GM23338 (cell line): ENCODE measurements around the gene ARID1B. TPM values are rescaled to one million over a fixed set of nuclear protein-coding genes. Genes with fewer than 3 reads are reported as not detected.
A peak's percentile ranks its signal among the peaks of the same experiment; 100 is the strongest.

Experiments used
- ATAC-seq: fragments of 200-7000 bp; cut with Tn5 transposase; 3 replicates; pipeline ENCODE4 v1.9.1; 2020
- DNase-seq: peaks from one replicate; pipeline ENCODE4 v3.0.0-alpha.2; 2015; ENCODE audit warnings: low spot score
- H2AFZ ChIP-seq: fragments of 200-600 bp; sonication (generic); 2 replicates; pipeline ENCODE4 v1.8.0; 2016; ENCODE audit warnings: antibody characterized with exemption, mild to moderate bottlenecking, moderate library complexity
- H3F3A ChIP-seq: fragments of 200-600 bp; sonication (generic); replicated peaks from 2 replicates; pipeline ENCODE4 v1.8.0; 2017; ENCODE audit warnings: antibody characterized with exemption, mixed run types, low read depth
- H3K27ac ChIP-seq: fragments of 200-600 bp; sonication (generic); 2 replicates; pipeline ENCODE4 v1.6.1; 2016; ENCODE audit warnings: low read depth
- H3K27me3 ChIP-seq: fragments of 200-600 bp; sonication (generic); 2 replicates; pipeline ENCODE4 v1.8.0; 2016; ENCODE audit warnings: mild to moderate bottlenecking, mixed run types, moderate library complexity; ENCODE audit not compliant: insufficient read depth
- H3K36me3 ChIP-seq: fragments of 200-600 bp; sonication (generic); 2 replicates; pipeline ENCODE4 v1.8.0; 2016; ENCODE audit warnings: mild to moderate bottlenecking; ENCODE audit not compliant: insufficient read depth
- H3K4me1 ChIP-seq: fragments of 200-600 bp; sonication (generic); 2 replicates; pipeline ENCODE4 v1.8.0; 2016; ENCODE audit warnings: mild to moderate bottlenecking, moderate library complexity; ENCODE audit not compliant: insufficient read depth
- H3K4me2 ChIP-seq: fragments of 200-600 bp; sonication (generic); 2 replicates; pipeline ENCODE4 v1.7.1; 2017; ENCODE audit warnings: mixed run types
- H3K4me3 ChIP-seq: fragments of 200-600 bp; sonication (generic); 2 replicates; pipeline ENCODE4 v1.6.1; 2016; ENCODE audit warnings: mixed run types
- H3K79me2 ChIP-seq: fragments of 200-600 bp; sonication (generic); replicated peaks from 2 replicates; pipeline ENCODE4 v1.8.0; 2017; ENCODE audit warnings: mild to moderate bottlenecking; ENCODE audit not compliant: insufficient read depth
- H3K9me2 ChIP-seq: fragments of 200-600 bp; sonication (generic); 2 replicates; pipeline ENCODE4 v1.8.0; 2017; ENCODE audit not compliant: insufficient read depth
- H4K20me1 ChIP-seq: fragments of 200-600 bp; sonication (generic); replicated peaks from 2 replicates; pipeline ENCODE4 v1.8.0; 2017; ENCODE audit warnings: mild to moderate bottlenecking; ENCODE audit not compliant: insufficient read depth
- H3K27ac Mint-ChIP-seq: 2 replicates; pipeline ENCODE4 v1.8.0; 2020; ENCODE audit warnings: inconsistent platforms, mild to moderate bottlenecking, moderate library complexity, mixed read lengths
- H3K27me3 Mint-ChIP-seq: 3 replicates; pipeline ENCODE4 v1.8.0; 2022; ENCODE audit warnings: low read depth, mild to moderate bottlenecking, moderate library complexity, mixed read lengths, inconsistent platforms; ENCODE audit not compliant: insufficient read depth, poor library complexity
- H3K36me3 Mint-ChIP-seq: 3 replicates; pipeline ENCODE4 v1.8.0; 2021; ENCODE audit warnings: low read depth, mild to moderate bottlenecking, inconsistent platforms, moderate library complexity, mixed read lengths
- H3K4me1 Mint-ChIP-seq: 3 replicates; pipeline ENCODE4 v1.8.0; 2020; ENCODE audit warnings: mild to moderate bottlenecking, inconsistent platforms, mixed read lengths
- H3K4me3 Mint-ChIP-seq: 3 replicates; pipeline ENCODE4 v1.8.0; 2021; ENCODE audit warnings: moderate library complexity, mild to moderate bottlenecking, inconsistent platforms, mixed read lengths
- H3K9me3 Mint-ChIP-seq: 3 replicates; pipeline ENCODE4 v1.8.0; 2020; ENCODE audit warnings: moderate library complexity, mild to moderate bottlenecking, inconsistent platforms, mixed read lengths
- CREB1 ChIP-seq: fragments of 250-450 bp; sonication (Bioruptor Pico); IDR thresholded peaks from 2 replicates; pipeline ENCODE4 v1.5.0; 2020; ENCODE audit warnings: low read depth, mild to moderate bottlenecking, moderate library complexity
- EZH2phosphoT487 ChIP-seq: fragments of 200-600 bp; sonication (generic); IDR thresholded peaks from one replicate; pipeline ENCODE4 v1.8.1; 2018; ENCODE audit warnings: antibody characterized with exemption; ENCODE audit not compliant: unreplicated experiment
- JUNB ChIP-seq: IDR thresholded peaks from one replicate; pipeline ENCODE4 v1.6.1; 2016; ENCODE audit warnings: antibody characterized with exemption; ENCODE audit not compliant: unreplicated experiment
- REST ChIP-seq: IDR thresholded peaks from one replicate; pipeline ENCODE4 v1.6.1; 2018; ENCODE audit warnings: antibody characterized with exemption; ENCODE audit not compliant: unreplicated experiment
- STAT1 ChIP-seq: IDR thresholded peaks from one replicate; pipeline ENCODE4 v1.6.1; 2016; ENCODE audit warnings: antibody characterized with exemption; ENCODE audit not compliant: unreplicated experiment
- ZNF114 ChIP-seq: fragments of 250-450 bp; sonication (Bioruptor Pico); IDR thresholded peaks from 2 replicates; pipeline ENCODE4 v1.5.0; 2020; ENCODE audit warnings: mild to moderate bottlenecking, moderate library complexity
- ZNF331 ChIP-seq: fragments of 250-450 bp; sonication (Bioruptor Pico); IDR thresholded peaks from 2 replicates; pipeline ENCODE4 v1.5.0; 2020; ENCODE audit warnings: low read depth, mild to moderate bottlenecking, moderate library complexity
- polyA plus RNA-seq: library from polyadenylated mRNA; unstranded; fragments of >200 nt; fragmentation: Nextera tagmentation; extraction: Ambion mirVana; gene quantifications from 2 replicates; pipeline ENCODE4 v1.2.1, GENCODE V29; 2016
- total RNA-seq: library from RNA; depleted of rRNA; stranded (reverse); fragments of >200 nt; shearing (Covaris generic); gene quantifications from 2 replicates; pipeline ENCODE4 v1.2.3, GENCODE V29; 2014

ARID1B gene
- total and polyA plus RNA-seq, 2 experiments from 2014 or later: 59.3 to 72.2 TPM

GRCh38 chr6:157172830-157173536, 395.8 kb downstream of the ARID1B start:
- Mint-ChIP-seq H3K4me1 (peaks cover 39% of the 10 kb centered on the region), H3K9me3 (no peaks in the 10 kb centered on the region), H3K27me3 (peaks cover 5% of the 10 kb centered on the region), H3K4me3 (no peak overlapping the region), H3K27ac (peak overlapping the region; percentile 14; the same call in 1 of the 2 replicates), H3K36me3 (peaks cover 8% of the 10 kb centered on the region; the same call in 2 of the 3 replicates)
- Histone ChIP-seq H3K27me3 (no peaks in the 10 kb centered on the region), H3K4me1 (peaks cover 9% of the 10 kb centered on the region), H3K27ac (peak overlapping the region; percentile 60), H3K36me3 (no peaks in the 10 kb centered on the region), H3K9me2 (no peaks in the 10 kb centered on the region), H4K20me1 (no peaks in the 10 kb centered on the region), H3F3A (no peaks in the 10 kb centered on the region), H3K4me3 (no peak overlapping the region), H2AFZ (no peak overlapping the region), H3K79me2 (no peaks in the 10 kb centered on the region), H3K4me2 (no peak overlapping the region)
- ATAC-seq (peak; percentile 66), DNase-seq (no peak)
- TF ChIP-seq STAT1: no peak
- no peak for TF ChIP-seq ZNF114

- peaks cover 5% of the 10 kb centered on the region for H3K27me3 Mint-ChIP-seq
- H3K9me3 Mint-ChIP-seq: no peaks in the 10 kb centered on the region
- 0 out of 3 replicates have a peak, but pooled peaks cover 4% of the 10 kb centered on the region for H3K36me3 Mint-ChIP-seq
- DNase-seq (no peak), ATAC-seq (peak; percentile 22; the same call in 1 of the 3 replicates)
- no peaks in the 10 kb centered on the region for H4K20me1 ChIP-seq
- H3K9me2 ChIP-seq: no peaks in the 10 kb centered on the region
- H3K27me3 ChIP-seq: no peaks in the 10 kb centered on the region
- no peaks in the 10 kb centered on the region for H3K79me2 ChIP-seq
- H2AFZ ChIP-seq: no peak overlapping the region
- no peak overlapping the region for H3K27ac ChIP-seq
- H3K4me3 ChIP-seq: no peak overlapping the region
- H3K4me3 Mint-ChIP-seq: no peak overlapping the region
- peaks cover 9% of the 10 kb centered on the region for H3K4me1 ChIP-seq
- H3K36me3 ChIP-seq: no peaks in the 10 kb centered on the region
- peaks cover 39% of the 10 kb centered on the region for H3K4me1 Mint-ChIP-seq
- H3K4me2 ChIP-seq: no peak overlapping the region
- TF ChIP-seq EZH2phosphoT487: no peak
- TF ChIP-seq ZNF331 (CRISPR knock-in tag): no peak
- no peak for TF ChIP-seq STAT1
- no peak for TF ChIP-seq JUNB
- TF ChIP-seq CREB1 (CRISPR knock-in tag): no peak
- no peak for TF ChIP-seq REST
- H3F3A ChIP-seq: no peaks in the 10 kb centered on the region
- peak overlapping the region; percentile 74 for H3K27ac Mint-ChIP-seq
These were observed 396.6 kb downstream of the ARID1B start for GRCh38 chr6:157173776-157174175.
